GM19193 (cell line): ENCODE measurements around the gene OR52W1.

Source experiments
- POLR2A ChIP-seq: IDR thresholded peaks from 4 replicates; pipeline ENCODE4 v1.6.1; 2011; ENCODE audit not compliant: insufficient read depth, insufficient read length; ENCODE audit errors: extremely low read depth

OR52W1 gene, protein sequence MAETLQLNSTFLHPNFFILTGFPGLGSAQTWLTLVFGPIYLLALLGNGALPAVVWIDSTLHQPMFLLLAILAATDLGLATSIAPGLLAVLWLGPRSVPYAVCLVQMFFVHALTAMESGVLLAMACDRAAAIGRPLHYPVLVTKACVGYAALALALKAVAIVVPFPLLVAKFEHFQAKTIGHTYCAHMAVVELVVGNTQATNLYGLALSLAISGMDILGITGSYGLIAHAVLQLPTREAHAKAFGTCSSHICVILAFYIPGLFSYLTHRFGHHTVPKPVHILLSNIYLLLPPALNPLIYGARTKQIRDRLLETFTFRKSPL

DNA sequence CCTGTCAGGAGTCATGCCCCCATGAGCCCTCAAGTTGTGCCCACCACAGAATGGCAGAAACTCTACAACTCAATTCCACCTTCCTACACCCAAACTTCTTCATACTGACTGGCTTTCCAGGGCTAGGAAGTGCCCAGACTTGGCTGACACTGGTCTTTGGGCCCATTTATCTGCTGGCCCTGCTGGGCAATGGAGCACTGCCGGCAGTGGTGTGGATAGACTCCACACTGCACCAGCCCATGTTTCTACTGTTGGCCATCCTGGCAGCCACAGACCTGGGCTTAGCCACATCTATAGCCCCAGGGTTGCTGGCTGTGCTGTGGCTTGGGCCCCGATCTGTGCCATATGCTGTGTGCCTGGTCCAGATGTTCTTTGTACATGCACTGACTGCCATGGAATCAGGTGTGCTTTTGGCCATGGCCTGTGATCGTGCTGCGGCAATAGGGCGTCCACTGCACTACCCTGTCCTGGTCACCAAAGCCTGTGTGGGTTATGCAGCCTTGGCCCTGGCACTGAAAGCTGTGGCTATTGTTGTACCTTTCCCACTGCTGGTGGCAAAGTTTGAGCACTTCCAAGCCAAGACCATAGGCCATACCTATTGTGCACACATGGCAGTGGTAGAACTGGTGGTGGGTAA, at the start of gene OR52W1:
Gene OR52W1 (plus strand): TSS at position 51 of the 637 bp plus-strand sequence. CDS start 0 bp downstream, at position 51.
- TF ChIP-seq POLR2A, result no peak

DNA sequence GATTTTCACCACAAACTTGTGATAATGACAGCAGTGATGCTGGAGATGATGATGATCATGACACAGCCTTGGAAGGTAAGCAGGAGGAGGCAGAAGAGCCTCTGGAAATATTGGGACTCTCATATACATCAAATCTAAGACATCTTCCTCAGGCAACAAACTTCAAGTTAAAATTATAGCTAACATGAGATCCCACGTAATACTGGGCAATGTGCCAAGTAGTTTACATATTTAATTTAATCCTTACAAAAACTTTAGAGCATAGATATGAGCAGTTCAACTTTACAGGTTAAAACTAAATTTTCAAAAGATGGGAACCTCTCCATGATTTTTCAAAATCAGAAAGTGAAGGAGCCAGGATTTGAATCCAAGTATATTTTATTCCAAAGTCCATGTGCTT, 47.9 kb upstream of the OR52W1 start:
- no peak for TF ChIP-seq POLR2A

DNA sequence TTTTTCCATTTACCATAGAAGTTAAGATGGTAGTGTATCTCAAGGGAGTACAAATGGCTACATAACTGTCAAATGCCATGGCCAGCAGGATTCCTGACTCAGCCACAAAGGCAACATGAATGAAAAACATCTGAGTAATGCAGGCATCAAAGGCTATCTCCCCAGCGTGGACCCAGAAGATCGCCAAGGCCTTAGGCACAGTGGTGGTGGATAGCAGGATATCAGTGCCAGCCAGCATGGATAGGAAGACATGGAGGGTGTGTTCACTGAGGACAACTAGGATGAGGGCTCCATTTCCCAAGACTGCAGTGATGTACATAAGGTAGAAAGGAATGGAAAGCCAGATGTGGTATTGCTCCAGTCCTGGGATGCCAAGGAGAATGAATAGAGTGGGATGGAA, 46.9 kb upstream of the OR52W1 start:
- TF ChIP-seq POLR2A, result no peak

DNA sequence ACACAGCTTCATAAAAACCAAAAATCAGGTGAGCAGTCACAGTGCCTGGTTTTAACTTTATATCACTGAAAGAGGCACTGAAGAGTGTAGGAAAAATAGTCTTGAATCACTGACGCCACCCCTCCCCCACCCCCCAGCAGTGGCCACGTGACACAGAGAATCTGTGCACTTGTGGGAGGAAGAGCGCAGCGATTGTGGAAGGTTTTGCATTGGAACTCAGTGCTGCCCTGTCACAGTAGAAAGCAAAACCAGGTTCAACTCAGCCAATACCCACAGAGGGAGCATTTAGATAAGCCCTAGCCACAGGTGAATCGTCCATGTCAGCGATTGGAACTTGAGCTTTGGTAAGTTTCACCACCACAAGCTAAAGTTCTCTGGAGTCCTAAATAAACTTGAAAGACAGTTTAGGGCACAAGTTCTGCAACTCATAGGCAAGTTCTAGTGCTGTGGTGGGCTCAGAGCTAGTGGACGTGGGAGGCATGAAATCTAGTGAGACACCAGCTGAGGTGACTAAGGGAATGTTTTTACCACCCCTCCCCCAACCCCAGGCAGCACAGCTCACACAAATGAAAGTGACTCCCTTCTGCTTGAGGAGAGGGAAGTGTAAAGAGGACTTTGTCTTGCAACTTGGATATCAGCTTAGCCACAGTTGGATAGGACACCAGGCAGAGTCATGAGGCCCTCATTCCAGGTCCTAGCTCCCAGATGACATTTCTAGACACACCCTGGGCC, 42.2 kb upstream of the OR52W1 start:
- TF ChIP-seq POLR2A, result no peak

DNA sequence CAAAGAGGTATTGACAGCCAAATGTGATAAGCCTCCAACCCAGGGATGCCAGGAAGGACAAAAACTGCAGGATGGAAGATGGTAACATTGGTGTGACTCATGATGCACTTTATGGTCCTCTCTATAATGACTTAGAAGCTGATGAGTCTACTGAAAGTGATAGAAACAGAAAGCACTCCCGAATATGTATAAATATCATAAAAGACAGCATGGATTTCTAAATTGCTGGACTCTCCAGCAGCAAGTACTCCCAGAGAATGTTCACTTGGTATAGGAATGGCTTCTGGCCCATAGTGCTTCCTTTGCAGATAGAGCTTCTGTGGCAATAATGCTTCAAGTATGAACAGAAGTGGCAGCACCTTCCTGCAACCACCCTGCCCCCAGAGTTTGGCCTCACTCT, 28.8 kb upstream of the OR52W1 start, which contains the start of gene OR52B2:
Gene OR52B2 (minus strand): TSS at position 101 of the 400 bp plus-strand sequence. CDS start 0 bp downstream, at position 101.
- TF ChIP-seq POLR2A, result no peak

DNA sequence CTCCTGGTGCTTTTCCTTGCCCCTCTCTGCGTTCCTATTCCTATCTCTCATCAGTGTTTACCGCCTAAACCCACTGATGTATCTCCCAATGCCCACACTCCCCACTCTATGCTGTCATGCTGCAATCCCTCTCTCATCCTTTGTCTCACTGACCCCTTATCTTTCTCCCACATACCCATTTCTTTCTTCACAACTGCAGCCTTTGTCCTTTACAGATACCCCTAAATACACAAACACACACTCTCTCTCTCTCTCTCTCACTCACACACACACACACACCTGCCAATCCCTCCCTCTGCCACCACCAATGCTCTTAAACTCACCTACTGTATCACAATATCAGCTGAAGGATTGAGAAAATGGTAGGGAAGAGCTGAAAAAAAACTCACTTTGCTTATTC, 23.6 kb upstream of the OR52W1 start:
- no peak for TF ChIP-seq POLR2A

DNA sequence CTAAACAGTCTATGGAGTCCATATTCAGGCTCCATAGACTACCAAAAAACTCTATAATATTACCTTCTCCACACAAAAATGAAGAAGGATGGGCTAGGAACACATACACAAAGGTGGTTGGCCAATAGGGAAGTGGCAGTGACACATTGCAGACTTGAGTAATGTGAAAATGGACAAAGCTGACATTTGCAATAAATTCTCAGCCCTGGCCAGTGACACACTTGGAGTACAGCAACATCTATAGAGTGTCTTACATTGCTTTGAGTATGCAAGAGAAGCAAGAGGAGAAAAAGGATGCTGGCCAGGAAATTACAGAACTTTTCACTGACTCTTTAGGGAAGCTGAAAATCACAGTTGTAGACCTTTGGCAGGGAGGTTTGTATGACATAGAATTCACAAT, 7.3 kb upstream of the OR52W1 start:
- TF ChIP-seq POLR2A, result no peak

DNA sequence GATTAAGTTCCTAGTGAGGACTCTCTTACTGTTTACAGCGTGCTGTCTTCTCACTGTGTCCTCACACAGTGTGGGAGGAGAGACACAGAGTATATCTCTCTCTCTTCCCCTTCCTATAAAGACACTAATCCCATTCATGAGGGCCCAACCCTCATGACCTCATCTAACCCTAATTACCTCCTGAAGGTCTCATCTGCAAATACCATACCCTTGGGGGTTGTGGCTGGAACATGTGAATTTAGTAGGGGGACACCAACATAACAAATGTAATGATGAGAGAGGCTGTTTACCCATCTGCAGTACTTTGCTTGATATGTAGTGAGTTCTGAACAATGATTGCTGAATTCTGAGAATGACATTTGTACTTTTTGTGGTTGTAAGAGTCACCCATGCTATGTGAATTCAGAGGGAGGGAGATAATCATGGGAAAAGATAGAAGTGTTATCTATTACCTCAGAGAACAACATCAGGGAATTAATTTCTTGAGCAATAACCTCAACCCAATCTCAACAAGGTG, 4.9 kb upstream of the OR52W1 start:
- no peak for TF ChIP-seq POLR2A

DNA sequence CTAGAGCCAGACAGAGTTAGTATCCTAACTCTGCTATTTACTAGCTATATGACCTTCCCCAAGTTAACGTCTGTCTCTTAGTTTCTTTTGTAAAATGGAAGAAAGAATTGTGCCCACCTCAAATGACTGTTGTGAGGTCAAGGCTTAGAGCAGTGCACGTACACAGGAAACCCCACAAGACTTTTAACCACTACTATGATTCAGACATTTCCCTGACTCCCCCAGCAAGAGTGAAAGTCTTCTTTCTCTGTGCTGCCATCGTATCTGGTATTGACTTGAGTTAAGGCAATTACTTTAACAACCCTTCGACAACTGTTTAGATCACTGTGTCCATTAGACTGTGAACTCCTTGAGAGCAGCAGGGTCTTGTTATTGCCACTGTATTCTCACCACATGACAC, 2.6 kb upstream of the OR52W1 start:
- no peak for TF ChIP-seq POLR2A

DNA sequence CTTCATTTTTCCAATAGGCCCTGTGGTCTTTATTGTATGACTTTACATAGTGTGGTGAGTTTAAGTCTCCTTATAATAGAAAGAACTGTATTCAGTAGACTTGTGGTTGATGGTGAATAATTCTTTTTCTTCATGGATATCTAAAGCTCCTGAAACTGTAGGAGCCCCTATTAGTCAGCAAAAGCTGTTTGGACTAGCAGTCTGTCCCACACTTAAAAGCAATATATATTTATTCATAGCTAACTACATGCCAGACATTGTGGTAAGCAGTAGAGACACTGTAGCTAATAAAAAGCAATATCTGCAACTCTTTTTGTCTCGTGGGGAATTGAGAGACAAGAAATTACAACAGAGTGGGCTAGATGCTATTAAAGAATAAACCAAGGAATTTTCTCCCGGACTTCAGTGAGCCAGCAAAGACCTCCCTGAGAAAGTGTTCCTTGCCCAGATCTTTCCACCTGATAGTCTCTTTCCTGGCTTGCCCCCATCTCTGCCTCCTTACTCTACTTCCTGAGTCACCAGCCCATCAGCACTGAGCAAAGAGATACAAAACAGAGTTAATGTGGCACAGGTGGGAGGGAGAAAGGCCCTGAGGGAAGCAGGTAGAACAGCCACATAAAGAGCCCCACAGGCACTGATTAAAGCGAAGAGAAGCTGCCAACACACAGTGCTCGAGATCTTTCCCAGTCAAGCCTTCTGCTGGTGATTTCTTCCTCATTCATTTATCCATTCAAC, 1.4 kb upstream of the OR52W1 start:
- no peak for TF ChIP-seq POLR2A

DNA sequence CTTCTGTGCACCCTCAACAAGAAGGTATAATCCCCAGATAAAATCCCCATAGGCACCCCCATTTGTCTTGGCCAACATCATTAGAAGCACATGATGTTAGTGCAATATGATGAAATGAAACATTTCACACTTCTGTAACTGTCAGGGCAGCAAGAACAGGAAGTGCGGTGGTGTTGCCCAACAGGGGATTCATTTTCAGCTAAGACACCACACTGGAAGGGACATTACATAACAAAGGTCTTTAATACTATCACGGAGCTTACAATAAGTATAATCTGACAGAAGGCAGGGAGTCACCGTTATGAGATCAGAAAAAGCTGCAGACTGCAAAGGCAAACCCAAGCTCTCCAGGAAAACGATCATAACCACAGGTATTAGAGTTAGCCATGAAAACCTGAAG, 2.0 kb downstream of the OR52W1 start:
- TF ChIP-seq POLR2A, result no peak

DNA sequence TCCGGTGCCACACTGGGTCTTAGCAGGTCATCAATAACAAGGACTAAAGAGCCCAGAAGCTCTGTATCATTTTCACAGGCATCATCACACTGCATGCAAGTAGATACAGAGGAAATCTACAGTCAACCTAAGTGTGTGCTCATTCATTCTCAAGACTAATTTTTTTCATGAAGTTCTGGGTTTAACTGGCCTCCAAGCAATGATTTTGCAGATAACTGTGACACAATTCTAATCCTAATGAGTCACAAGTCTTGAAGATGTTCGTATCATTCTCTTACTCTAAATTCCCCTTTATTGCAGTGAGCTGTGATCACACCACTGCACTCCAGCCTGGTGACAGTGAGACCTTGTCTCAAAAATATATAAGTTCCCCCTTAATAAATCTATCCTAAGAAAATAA, 2.5 kb downstream of the OR52W1 start:
- no peak for TF ChIP-seq POLR2A

DNA sequence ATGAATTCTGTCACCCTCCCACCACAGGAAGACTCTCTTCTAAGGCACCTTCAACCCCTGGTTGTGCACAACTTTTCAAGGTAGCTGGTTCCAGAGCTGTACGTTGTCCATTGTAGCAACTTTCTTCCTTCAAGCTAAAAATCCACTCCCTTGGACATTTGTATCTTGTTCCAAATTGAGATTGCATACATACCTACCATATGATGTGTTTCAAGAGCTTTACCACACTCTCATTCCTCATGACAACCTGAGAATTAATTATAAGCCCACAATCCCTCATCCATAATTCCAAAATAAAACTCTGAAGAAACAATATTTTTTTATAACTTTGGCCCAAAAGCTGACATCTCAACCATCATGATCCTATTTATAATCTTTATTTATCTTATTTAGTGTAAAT, 3.0 kb downstream of the OR52W1 start:
- no peak for TF ChIP-seq POLR2A

DNA sequence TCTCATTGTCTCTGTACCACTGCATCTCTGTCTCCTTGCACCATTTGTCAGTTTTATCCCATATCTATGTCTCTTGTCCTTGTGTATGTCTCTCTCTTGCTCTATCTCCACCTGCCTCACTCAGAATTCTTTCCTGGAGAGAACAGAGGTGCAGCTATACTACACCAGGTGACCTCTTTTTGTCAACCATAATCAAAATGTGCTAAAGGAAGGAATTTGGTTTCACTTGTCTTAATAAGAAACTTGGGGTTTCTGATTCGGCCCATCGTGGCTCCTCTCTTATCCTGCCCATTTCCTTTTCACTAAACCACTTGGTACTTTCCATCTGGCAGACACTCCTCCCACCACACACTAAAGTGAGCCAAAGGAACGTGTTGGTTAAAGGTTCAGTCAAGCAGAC, 4.3 kb downstream of the OR52W1 start:
- TF ChIP-seq POLR2A, result no peak

DNA sequence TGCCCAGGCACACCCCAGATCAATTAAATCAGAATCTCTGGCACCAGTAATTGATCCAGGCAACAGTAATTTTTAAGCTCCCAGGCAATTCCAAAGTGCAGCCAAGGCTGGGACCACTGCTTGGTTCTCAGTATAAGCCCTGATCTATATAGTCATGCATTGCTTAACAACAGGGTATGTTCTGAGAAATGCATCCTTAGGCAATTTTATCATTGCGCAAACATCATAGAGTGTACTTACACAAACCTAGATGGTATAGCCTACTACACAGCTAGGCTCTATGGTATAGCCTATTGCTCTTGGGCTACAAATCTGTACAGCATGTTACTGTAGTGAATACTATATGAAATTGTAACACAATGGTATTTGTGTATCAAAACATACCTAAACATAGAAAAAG, 5.7 kb downstream of the OR52W1 start:
- no peak for TF ChIP-seq POLR2A

DNA sequence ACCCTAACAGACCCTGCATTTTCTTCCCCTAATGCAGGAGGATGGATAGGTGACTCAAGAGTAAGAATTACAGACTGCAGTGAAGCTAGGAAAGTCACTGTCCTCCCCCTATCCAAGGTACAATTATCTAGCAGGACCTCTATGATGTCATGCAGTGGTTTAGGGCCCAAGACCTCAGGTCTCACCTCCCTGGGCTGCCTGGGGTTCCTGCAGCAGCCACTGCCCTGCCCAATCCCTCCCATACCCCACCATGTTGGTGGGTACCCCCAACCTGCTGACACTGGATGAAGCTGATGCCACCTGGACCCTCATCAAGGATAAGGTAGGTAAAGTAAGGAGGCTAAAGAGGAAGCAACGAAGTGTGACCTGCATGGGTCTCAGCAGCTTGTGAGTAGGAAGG, 6.3 kb downstream of the OR52W1 start, which contains the start of gene C11orf42:
Gene C11orf42 (plus strand): TSS at position 192 of the 400 bp plus-strand sequence. CDS start 59 bp downstream, at position 251.
- no peak for TF ChIP-seq POLR2A
